Measurements from ENCODE around the gene DAP.

GRCh38 chr5:10635257-10635866 is 125.7 kb downstream of the DAP start:
- TF ChIP-seq CTCF (IDR thresholded peaks at IDR 0.05 in 8 of 11, conservative IDR thresholded peaks at IDR 0.05 in 3 of 11) (no peak), POLR2A (IDR thresholded peaks at IDR 0.05) (no peak)

Measured in spleen (tissue), 7 donors.